ENCODE measurements around the gene SH3TC2.
A peak's percentile ranks its signal among the peaks of the same experiment; 100 is the strongest.

Gene SH3TC2

GRCh38 chr5:149028984-149029383 is 33.9 kb downstream of the SH3TC2 start:
- DNase-seq (ENCODE audit: low read depth, low spot score) = no peak

GRCh38 chr5:149028161-149028560 is 34.7 kb downstream of the SH3TC2 start:
- no peak for DNase-seq (ENCODE audit: low read depth, low spot score)

- no peak for DNase-seq (ENCODE audit: low read depth, low spot score)
Measured at GRCh38 chr5:149027636-149028035, 35.2 kb downstream of the SH3TC2 start.

GRCh38 chr5:149024943-149025342 is 37.9 kb downstream of the SH3TC2 start:
- no peak for DNase-seq (ENCODE audit: low read depth, low spot score)

- no peak for DNase-seq (ENCODE audit: low read depth, low spot score)
Measured at GRCh38 chr5:149024477-149024876, 38.4 kb downstream of the SH3TC2 start.

- no peak for DNase-seq (ENCODE audit: low read depth, low spot score)
Measured at GRCh38 chr5:149022200-149022599, 40.7 kb downstream of the SH3TC2 start.

- no peak for DNase-seq (ENCODE audit: low read depth, low spot score)
Measured at GRCh38 chr5:149019679-149020078, 43.2 kb downstream of the SH3TC2 start.

GRCh38 chr5:149018909-149019443 is 43.9 kb downstream of the SH3TC2 start:
- no peak for DNase-seq (ENCODE audit: low read depth, low spot score)

GRCh38 chr5:149017636-149018035 is 45.2 kb downstream of the SH3TC2 start:
- DNase-seq (ENCODE audit: low read depth, low spot score) = no peak

GRCh38 chr5:149015561-149015960 is 47.3 kb downstream of the SH3TC2 start:
- no peak for DNase-seq (ENCODE audit: low read depth, low spot score)

- DNase-seq (ENCODE audit: low read depth, low spot score) = no peak
Measured at GRCh38 chr5:149015126-149015525, 47.7 kb downstream of the SH3TC2 start.

GRCh38 chr5:149014571-149015031 is 48.3 kb downstream of the SH3TC2 start:
- no peak for DNase-seq (ENCODE audit: low read depth, low spot score)

- no peak for DNase-seq (ENCODE audit: low read depth, low spot score)
Measured at GRCh38 chr5:149013796-149014195, 49.1 kb downstream of the SH3TC2 start.

- no peak for DNase-seq (ENCODE audit: low read depth, low spot score)
Measured at GRCh38 chr5:149012350-149012749, 50.5 kb downstream of the SH3TC2 start.

GRCh38 chr5:149011728-149012127 is 51.1 kb downstream of the SH3TC2 start:
- DNase-seq (ENCODE audit: low read depth, low spot score) = no peak

- DNase-seq (ENCODE audit: low read depth, low spot score) = no peak
Measured at GRCh38 chr5:149011084-149011483, 51.8 kb downstream of the SH3TC2 start.

- DNase-seq (ENCODE audit: low read depth, low spot score) = no peak
Measured at GRCh38 chr5:149007174-149007573, 55.7 kb downstream of the SH3TC2 start.

GRCh38 chr5:149006426-149006825 is 56.4 kb downstream of the SH3TC2 start:
- no peak for DNase-seq (ENCODE audit: low read depth, low spot score)

GRCh38 chr5:149005077-149005892 is 57.6 kb downstream of the SH3TC2 start:
- no peak for DNase-seq (ENCODE audit: low read depth, low spot score)

- DNase-seq (ENCODE audit: low read depth, low spot score) = no peak
Measured at GRCh38 chr5:149004559-149004958, 58.3 kb downstream of the SH3TC2 start.

- no peak for DNase-seq (ENCODE audit: low read depth, low spot score)
Measured at GRCh38 chr5:149002761-149003689, 59.8 kb downstream of the SH3TC2 start.

- peak; percentile 95 for DNase-seq (ENCODE audit: low read depth, low spot score)
Measured at GRCh38 chr5:149002053-149002452, 60.8 kb downstream of the SH3TC2 start.
